ENCODE results near the gene PCNX2. TPM values are rescaled to one million over a fixed set of nuclear protein-coding genes. Genes with fewer than 3 reads are reported as not detected.

Gene PCNX2
- total and polyA plus RNA-seq, 2 of the 8 experiments (the other 6 are each of a cell fraction or from before 2014, with no cell fraction given): 46.1 to 57.6 TPM

DNA sequence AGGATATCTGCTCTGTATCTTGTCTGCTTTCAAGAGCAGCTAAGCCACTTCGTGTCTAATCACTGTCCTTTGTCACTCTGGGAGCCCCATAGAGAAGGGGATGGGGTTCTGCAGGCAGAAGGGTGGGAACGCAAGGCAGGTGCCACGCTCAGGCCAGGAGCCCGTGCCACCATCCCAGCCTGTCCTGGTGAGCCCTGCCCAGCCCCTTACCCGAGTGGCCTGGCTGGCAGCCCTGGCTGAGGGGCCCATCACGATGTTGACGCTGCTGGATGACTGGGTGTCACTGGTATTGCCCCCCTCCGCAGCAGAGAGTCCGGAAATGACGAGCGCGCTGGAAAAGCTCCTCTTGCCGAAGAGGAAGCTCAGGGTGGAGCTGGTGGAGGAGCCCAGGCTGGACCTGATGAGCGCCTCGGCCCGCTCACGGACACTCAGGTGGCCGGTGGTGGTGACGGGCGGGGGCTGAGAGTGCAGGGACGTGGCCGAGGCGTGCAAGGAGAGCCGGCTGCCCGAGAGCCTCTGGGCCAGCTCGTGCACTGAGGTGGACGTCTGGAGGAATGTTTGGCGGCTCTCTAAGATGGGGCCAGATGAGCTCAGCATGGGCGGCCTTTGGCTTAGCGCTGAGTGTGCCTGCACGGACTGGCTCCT is 309.5 kb downstream of the PCNX2 start (continued):
- TF ChIP-seq, protein P1, sequence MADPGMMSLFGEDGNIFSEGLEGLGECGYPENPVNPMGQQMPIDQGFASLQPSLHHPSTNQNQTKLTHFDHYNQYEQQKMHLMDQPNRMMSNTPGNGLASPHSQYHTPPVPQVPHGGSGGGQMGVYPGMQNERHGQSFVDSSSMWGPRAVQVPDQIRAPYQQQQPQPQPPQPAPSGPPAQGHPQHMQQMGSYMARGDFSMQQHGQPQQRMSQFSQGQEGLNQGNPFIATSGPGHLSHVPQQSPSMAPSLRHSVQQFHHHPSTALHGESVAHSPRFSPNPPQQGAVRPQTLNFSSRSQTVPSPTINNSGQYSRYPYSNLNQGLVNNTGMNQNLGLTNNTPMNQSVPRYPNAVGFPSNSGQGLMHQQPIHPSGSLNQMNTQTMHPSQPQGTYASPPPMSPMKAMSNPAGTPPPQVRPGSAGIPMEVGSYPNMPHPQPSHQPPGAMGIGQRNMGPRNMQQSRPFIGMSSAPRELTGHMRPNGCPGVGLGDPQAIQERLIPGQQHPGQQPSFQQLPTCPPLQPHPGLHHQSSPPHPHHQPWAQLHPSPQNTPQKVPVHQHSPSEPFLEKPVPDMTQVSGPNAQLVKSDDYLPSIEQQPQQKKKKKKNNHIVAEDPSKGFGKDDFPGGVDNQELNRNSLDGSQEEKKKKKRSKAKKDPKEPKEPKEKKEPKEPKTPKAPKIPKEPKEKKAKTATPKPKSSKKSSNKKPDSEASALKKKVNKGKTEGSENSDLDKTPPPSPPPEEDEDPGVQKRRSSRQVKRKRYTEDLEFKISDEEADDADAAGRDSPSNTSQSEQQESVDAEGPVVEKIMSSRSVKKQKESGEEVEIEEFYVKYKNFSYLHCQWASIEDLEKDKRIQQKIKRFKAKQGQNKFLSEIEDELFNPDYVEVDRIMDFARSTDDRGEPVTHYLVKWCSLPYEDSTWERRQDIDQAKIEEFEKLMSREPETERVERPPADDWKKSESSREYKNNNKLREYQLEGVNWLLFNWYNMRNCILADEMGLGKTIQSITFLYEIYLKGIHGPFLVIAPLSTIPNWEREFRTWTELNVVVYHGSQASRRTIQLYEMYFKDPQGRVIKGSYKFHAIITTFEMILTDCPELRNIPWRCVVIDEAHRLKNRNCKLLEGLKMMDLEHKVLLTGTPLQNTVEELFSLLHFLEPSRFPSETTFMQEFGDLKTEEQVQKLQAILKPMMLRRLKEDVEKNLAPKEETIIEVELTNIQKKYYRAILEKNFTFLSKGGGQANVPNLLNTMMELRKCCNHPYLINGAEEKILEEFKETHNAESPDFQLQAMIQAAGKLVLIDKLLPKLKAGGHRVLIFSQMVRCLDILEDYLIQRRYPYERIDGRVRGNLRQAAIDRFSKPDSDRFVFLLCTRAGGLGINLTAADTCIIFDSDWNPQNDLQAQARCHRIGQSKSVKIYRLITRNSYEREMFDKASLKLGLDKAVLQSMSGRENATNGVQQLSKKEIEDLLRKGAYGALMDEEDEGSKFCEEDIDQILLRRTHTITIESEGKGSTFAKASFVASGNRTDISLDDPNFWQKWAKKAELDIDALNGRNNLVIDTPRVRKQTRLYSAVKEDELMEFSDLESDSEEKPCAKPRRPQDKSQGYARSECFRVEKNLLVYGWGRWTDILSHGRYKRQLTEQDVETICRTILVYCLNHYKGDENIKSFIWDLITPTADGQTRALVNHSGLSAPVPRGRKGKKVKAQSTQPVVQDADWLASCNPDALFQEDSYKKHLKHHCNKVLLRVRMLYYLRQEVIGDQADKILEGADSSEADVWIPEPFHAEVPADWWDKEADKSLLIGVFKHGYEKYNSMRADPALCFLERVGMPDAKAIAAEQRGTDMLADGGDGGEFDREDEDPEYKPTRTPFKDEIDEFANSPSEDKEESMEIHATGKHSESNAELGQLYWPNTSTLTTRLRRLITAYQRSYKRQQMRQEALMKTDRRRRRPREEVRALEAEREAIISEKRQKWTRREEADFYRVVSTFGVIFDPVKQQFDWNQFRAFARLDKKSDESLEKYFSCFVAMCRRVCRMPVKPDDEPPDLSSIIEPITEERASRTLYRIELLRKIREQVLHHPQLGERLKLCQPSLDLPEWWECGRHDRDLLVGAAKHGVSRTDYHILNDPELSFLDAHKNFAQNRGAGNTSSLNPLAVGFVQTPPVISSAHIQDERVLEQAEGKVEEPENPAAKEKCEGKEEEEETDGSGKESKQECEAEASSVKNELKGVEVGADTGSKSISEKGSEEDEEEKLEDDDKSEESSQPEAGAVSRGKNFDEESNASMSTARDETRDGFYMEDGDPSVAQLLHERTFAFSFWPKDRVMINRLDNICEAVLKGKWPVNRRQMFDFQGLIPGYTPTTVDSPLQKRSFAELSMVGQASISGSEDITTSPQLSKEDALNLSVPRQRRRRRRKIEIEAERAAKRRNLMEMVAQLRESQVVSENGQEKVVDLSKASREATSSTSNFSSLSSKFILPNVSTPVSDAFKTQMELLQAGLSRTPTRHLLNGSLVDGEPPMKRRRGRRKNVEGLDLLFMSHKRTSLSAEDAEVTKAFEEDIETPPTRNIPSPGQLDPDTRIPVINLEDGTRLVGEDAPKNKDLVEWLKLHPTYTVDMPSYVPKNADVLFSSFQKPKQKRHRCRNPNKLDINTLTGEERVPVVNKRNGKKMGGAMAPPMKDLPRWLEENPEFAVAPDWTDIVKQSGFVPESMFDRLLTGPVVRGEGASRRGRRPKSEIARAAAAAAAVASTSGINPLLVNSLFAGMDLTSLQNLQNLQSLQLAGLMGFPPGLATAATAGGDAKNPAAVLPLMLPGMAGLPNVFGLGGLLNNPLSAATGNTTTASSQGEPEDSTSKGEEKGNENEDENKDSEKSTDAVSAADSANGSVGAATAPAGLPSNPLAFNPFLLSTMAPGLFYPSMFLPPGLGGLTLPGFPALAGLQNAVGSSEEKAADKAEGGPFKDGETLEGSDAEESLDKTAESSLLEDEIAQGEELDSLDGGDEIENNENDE (IDR thresholded peaks at IDR 0.05; ENCODE audit: insufficient replicate concordance, low read length): no peak
- no peak for TF ChIP-seq RNF2 (IDR thresholded peaks at IDR 0.05; ENCODE audit: borderline replicate concordance, low read depth, low read length, missing control alignments, poor library complexity, severe bottlenecking)
- TF ChIP-seq POLR2AphosphoS5 (IDR thresholded peaks at IDR 0.05; ENCODE audit: low read depth, low read length): peak; percentile 16; the same call in 1 of the 2 replicates
